DND-41 (cell line): ENCODE data around the gene OGT.

Source experiments
- ATAC-seq: fragments of 200-7000 bp; cut with Tn5 transposase; 3 replicates; pipeline ENCODE4 v1.9.1; 2021; ENCODE audit warnings: low read depth; ENCODE audit not compliant: insufficient read depth
- DNase-seq: peaks from one replicate; pipeline ENCODE4 v3.0.0-alpha.2; 2020
- H2AFZ ChIP-seq: 2 replicates; pipeline ENCODE4 v1.6.0; 2012; ENCODE audit warnings: low read depth, low read length
- H3K27ac ChIP-seq: 2 replicates; pipeline ENCODE4 v1.5.1; 2012; ENCODE audit warnings: low read length, inconsistent platforms
- H3K27me3 ChIP-seq: fragments of 200-600 bp; sonication (generic); 2 replicates; pipeline ENCODE4 v1.6.0; 2012; ENCODE audit warnings: low read length, mild to moderate bottlenecking, inconsistent platforms; ENCODE audit not compliant: insufficient read depth, poor library complexity
- H3K36me3 ChIP-seq: 2 replicates; pipeline ENCODE4 v1.5.1; 2012; ENCODE audit warnings: low read length, inconsistent platforms; ENCODE audit not compliant: insufficient read depth
- H3K4me1 ChIP-seq: 2 replicates; pipeline ENCODE4 v1.5.1; 2012; ENCODE audit warnings: mild to moderate bottlenecking, low read length; ENCODE audit not compliant: insufficient read depth
- H3K4me2 ChIP-seq: 2 replicates; pipeline ENCODE4 v1.6.0; 2012; ENCODE audit warnings: mild to moderate bottlenecking, moderate library complexity, low read length, inconsistent platforms; ENCODE audit not compliant: insufficient read depth
- H3K4me3 ChIP-seq, 2 experiments: fragments of 200-600 bp in 1 of 2; shearing (Covaris generic) in 1 of 2; 2 replicates each; pipeline ENCODE4 v1.5.1; 2012 to 2016; ENCODE audit warnings: inconsistent platforms in 2 of 2, low read length in 2 of 2, mild to moderate bottlenecking in 2 of 2, low read depth in 1 of 2, moderate library complexity in 1 of 2
- H3K79me2 ChIP-seq: 2 replicates; pipeline ENCODE4 v1.6.0; 2012; ENCODE audit warnings: low read length, inconsistent platforms; ENCODE audit not compliant: insufficient read depth
- H3K9ac ChIP-seq: 2 replicates; pipeline ENCODE4 v1.6.0; 2012; ENCODE audit warnings: low read depth, mild to moderate bottlenecking, inconsistent platforms, low read length, moderate library complexity
- H3K9me3 ChIP-seq: 2 replicates; pipeline ENCODE4 v1.5.1; 2012; ENCODE audit warnings: low read length, moderate library complexity, mild to moderate bottlenecking, inconsistent platforms; ENCODE audit not compliant: insufficient read depth, severe bottlenecking
- H4K20me1 ChIP-seq: 2 replicates; pipeline ENCODE4 v1.6.0; 2012; ENCODE audit warnings: low read length; ENCODE audit not compliant: insufficient read depth
- EZH2 ChIP-seq: IDR thresholded peaks from 3 replicates; pipeline ENCODE4 v1.6.1; 2012; ENCODE audit warnings: borderline replicate concordance, low read depth, mild to moderate bottlenecking, moderate library complexity, low read length, inconsistent platforms; ENCODE audit not compliant: severe bottlenecking
- TF ChIP-seq, protein P1 (sequence below): IDR thresholded peaks from 2 replicates; pipeline ENCODE4 v1.5.1; 2012; ENCODE audit warnings: borderline replicate concordance, low read length, moderate library complexity, mild to moderate bottlenecking; ENCODE audit not compliant: poor library complexity, severe bottlenecking; ENCODE audit errors: extremely low read depth

The OGT gene

DNA sequence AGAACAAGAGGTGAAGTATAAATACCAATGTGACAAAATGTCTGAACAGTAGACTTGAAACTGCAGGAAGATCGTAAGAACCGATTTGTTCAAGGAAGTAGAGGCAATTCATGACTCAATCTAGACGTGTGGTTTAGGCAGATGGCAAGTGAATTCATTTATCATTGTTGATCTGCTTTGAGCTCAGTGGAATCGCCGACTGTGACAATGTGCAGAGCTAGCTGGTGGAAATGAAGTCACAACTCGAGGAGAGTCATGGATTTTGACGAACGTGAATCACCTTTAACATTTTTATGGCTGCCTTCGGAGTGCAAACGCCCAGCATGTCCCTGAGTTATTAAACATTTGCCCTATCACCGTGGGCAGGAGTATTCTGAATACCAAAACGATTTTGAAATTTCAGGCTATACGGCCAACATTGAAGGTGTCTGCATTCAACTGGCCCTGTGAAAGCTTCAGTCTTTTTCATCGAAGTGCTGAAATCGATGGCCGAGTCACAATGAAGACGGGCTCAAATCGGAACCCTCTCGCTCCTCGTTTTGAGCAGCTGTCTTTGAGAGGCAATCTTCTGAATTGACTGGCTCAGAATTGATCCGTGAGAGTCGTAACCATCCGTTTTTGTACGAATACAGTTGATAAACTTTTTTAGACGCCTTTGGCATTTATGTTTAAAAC lies 689 bp upstream of the OGT start:
- DNase-seq (peak; percentile 59), ATAC-seq (peak; percentile 51)
- Histone ChIP-seq H3K79me2 (peaks cover 49% of the 10 kb centered on the region), H3K9ac (peak overlapping the region; percentile 81), H4K20me1 (peaks cover 31% of the 10 kb centered on the region), H3K27ac (peak overlapping the region; percentile 91), H3K9me3 (no peaks in the 10 kb centered on the region), H3K4me3 (peak overlapping the region; percentile 35 to 70; a peak in 3 of 4 replicates), H3K4me2 (peak overlapping the region; percentile 60), H3K27me3 (no peaks in the 10 kb centered on the region), H2AFZ (peak overlapping the region; percentile 62), H3K4me1 (peaks cover 35% of the 10 kb centered on the region), H3K36me3 (peaks cover 8% of the 10 kb centered on the region)
- TF ChIP-seq, protein P1, sequence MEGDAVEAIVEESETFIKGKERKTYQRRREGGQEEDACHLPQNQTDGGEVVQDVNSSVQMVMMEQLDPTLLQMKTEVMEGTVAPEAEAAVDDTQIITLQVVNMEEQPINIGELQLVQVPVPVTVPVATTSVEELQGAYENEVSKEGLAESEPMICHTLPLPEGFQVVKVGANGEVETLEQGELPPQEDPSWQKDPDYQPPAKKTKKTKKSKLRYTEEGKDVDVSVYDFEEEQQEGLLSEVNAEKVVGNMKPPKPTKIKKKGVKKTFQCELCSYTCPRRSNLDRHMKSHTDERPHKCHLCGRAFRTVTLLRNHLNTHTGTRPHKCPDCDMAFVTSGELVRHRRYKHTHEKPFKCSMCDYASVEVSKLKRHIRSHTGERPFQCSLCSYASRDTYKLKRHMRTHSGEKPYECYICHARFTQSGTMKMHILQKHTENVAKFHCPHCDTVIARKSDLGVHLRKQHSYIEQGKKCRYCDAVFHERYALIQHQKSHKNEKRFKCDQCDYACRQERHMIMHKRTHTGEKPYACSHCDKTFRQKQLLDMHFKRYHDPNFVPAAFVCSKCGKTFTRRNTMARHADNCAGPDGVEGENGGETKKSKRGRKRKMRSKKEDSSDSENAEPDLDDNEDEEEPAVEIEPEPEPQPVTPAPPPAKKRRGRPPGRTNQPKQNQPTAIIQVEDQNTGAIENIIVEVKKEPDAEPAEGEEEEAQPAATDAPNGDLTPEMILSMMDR = no peak
- TF ChIP-seq EZH2 = no peak

DNA sequence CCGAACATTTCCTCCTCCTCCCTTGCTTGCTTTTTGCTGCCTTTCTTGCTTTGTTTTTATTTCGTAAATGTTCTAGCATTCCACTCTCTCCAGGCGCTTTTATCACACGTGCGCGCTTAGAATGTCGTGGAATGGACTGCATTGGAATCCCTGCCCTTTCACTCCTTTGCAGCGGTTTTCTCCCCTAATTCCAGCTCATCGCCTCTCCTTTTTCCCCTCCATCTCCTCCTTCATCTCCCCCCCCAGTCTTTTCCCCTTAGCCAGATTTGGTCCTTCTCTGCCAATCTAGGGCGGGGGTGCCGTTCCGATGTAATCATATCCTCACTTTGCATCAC lies 579 bp downstream of the OGT start:
- no peak for ATAC-seq
- Histone ChIP-seq H4K20me1 (peaks cover 42% of the 10 kb centered on the region), H3K4me2 (peak overlapping the region; percentile 92), H3K79me2 (peaks cover 62% of the 10 kb centered on the region), H3K27me3 (no peaks in the 10 kb centered on the region), H3K4me1 (peaks cover 48% of the 10 kb centered on the region), H3K4me3 (peak overlapping the region; percentile 51 to 70; a peak in 3 of 4 replicates), H3K9me3 (no peaks in the 10 kb centered on the region), H3K36me3 (peaks cover 18% of the 10 kb centered on the region), H3K27ac (peak overlapping the region; percentile 98), H2AFZ (peak overlapping the region; percentile 71), H3K9ac (peak overlapping the region; percentile 81)
- no peak for DNase-seq
- TF ChIP-seq, protein P1 = no peak
- no peak for TF ChIP-seq EZH2

DNA sequence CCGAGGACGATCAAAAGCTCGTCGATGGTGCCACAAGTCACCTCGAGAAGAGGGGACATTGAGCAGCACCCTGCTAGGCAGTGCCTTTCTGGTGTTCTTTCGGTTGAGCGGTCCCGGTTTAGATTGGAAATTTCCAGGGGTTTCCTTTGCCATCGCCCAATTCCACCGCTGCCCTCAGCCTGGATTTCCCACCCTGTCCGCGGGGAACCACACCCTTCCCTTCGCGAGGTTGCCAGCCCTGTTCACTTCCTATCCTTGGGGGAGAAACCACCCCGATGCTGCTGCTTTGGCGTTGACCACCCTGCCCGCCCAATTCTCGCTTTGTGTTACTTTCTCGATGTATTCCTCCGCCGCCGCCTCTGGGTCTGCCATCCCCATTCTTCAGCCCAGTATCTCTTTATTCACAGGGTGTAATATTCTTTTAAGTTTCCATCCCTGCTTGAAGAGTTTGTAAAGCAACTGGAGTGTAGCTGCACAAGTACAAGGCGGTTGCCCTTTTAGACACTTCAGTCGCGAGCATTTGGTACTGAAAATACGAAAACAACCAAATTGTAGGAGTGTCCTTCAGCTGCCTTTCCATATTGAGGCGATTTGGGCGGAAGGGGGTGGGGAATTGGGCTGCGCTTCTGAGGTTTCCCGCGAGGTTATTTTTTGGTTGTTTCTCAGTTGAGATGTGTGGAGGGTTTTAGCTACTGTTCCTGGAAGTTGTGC lies 1.1 kb downstream of the OGT start:
- Histone ChIP-seq H3K4me3 (peak overlapping the region; percentile 51 to 70), H3K4me2 (peak overlapping the region; percentile 92), H3K4me1 (peaks cover 53% of the 10 kb centered on the region), H3K27me3 (no peaks in the 10 kb centered on the region), H4K20me1 (peaks cover 46% of the 10 kb centered on the region), H3K27ac (peak overlapping the region; percentile 98), H3K36me3 (peaks cover 24% of the 10 kb centered on the region), H3K79me2 (peaks cover 67% of the 10 kb centered on the region), H2AFZ (peak overlapping the region; percentile 71; the same call in 1 of the 2 replicates), H3K9ac (peak overlapping the region; percentile 81), H3K9me3 (no peaks in the 10 kb centered on the region)
- ATAC-seq (peak; percentile 36), DNase-seq (peak; percentile 68)
- TF ChIP-seq EZH2 = no peak
- TF ChIP-seq, protein P1 = no peak
